NCI-H526 treated with DMSO at 0.1 percent for 48 hours (cell line): ENCODE measurements around the gene SIGLEC10.
A peak's percentile ranks its signal among the peaks of the same experiment; 100 is the strongest.

Experiments
- DNase-seq: peaks from one replicate; lab custom pipeline; 2025; lab: John Stamatoyannopoulos, UW

Gene SIGLEC10

DNA sequence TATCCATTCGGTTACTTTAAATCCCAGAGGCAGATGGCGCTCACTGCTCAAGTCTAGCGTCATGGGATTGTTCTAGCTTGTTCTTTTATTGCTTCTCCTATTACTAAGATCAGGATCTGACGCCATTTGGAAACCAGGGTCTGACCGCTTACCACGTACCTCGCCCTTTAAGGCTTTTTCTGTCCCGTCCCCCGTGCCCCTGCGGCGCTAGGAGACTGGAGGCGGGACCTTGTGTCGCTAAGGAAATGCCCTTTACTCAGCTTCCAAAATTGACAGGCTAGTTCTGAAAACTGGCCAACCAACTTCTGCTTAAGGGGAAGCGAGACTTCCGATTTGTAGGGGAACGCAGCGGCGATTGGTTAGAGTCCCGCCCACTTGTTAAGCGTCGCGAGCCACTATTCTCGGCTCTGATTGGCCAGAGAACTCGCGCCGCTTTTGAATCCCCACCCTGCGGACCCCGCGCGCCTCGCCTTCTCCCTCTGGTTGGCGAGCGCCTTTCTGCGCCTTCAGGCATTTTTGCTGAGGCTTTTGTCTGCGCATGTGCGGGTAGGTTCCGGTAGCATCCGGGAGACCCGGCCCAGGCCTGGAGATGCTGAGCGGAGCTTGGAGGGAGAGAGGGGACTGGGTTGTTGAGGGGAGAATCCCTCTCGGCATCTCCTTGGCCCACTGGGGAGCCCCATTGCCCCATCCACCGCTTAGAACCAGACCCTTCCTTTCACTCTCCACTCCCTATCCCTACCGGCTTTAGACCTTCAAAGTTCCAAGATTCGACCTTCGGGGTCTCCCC is 23.2 kb downstream of the SIGLEC10 start:
- DNase-seq = peak; percentile 99

DNA sequence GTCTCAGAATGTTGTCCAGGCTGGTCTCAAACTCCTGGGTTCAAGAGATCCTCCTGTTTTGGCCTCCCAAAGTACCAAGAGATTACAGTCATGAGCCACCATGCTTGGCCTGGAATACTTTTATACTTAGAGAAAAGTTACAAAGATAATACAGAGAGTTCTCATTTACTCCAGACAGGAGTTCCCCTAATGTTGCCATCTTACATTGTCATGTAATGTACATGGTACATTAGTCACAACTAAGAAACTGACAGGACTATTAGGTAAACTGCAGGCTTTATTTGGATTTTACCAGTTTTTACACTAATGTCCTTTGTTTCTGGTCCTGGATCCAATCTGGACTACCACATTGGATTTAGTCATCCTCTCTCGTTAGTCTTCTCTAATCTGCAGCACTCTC is 24.7 kb downstream of the SIGLEC10 start:
- no peak for DNase-seq

DNA sequence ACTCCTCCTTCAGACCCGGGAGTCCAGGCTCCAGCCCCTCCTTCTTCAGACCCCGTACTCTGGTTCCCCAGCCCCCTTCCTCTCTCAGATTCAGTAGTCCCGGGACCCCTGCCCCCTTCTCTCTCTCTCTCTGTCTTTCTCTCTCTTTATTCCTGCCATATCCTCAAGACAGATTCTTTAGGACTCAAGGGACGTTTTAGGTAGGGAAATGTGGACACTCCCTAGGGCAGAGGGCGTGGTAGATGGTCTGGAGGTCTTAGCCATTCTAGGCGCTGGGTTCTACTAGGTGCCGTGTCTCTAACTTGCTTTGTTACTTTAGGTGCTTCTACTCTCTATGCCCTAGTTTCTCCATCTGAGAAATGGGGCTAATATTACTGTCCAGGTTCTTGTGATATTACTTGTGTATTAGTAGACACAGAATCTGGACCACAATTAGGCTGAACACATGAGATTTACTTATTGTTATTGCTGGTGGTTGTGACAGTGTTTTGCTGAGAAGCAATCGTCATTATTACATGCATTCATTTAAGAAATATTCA is 26.3 kb downstream of the SIGLEC10 start:
- no peak for DNase-seq

- DNase-seq = no peak
Observed at GRCh38 chr19:51389143-51389542, 28.3 kb downstream of the SIGLEC10 start.

DNA sequence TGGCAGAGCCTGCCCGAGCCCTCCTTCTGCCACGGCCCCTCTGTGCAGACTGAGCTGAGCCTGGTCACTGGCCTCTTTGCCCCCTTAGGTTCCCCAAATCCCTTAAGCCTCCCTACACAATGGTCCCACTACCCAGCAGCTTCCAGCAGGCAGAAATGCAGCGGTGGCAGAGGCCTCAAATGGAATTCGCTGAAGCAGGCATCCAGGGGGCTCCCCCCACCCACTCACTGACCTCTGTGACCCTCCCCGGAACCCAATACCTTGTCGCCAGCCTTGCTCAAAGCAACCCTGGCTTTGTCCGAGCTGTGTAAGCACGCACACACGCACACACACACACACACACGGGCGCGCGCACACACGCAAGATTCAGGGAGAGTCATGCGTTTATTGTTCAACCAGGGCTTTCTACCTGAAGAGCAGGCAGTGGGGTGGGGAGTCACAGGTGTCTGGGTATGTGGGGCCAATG is 29.5 kb downstream of the SIGLEC10 start, which contains the start of gene LIM2:
TSS of gene LIM2 (minus strand) at position 51 of the 466 bp plus-strand sequence. CDS start 531 bp downstream, outside the sequence.
- no peak for DNase-seq

DNA sequence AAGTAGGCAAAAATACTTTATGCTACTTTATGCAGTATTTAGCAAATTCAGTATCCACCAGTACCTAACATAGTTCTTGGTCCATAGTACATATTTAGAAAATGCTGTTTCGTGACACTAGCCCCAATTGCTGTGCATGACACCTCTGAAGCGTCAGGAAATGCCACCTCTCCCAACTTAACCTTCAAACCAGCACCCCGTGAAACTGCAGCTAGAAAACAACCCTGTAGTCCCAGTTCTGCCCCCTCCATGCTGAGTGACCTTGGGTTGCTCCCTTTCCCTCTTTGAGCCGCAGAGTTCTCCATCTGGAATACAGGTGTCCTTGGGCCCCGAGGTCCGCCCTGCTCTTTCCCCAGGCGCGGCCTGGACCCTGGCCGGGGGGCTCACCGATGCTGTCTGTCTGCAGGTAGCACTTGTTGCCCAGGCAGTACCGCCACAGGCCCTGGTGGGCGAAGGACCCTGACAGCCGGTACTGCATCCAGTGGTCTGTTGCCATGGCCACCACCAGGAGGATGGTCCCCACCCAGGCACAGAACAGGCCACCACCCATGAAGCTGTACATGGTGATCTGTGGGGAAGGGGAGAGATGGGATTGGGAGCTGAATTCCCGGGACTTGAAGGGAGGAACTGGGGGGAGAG is 30.4 kb downstream of the SIGLEC10 start:
- no peak for DNase-seq

DNA sequence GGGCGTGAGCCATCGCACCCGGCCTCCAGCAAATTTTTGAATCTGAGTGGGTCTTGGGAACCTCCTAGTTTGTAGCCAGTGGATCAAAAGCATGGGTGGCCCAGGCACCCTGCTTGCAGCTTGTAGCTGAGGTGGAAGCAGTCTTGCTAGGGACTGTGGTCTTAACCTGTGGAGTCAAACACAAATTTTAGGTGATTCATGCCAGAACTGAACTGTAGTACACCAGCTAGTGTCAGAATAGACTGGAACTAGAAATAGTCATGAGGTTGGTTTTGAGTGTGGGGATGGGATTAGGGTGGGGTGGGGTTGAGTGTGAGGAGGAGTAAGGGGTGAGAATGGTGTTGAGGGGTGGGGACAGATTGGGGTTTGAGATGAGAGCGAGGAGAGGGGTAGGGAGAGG is 35.4 kb downstream of the SIGLEC10 start:
- DNase-seq = no peak

DNA sequence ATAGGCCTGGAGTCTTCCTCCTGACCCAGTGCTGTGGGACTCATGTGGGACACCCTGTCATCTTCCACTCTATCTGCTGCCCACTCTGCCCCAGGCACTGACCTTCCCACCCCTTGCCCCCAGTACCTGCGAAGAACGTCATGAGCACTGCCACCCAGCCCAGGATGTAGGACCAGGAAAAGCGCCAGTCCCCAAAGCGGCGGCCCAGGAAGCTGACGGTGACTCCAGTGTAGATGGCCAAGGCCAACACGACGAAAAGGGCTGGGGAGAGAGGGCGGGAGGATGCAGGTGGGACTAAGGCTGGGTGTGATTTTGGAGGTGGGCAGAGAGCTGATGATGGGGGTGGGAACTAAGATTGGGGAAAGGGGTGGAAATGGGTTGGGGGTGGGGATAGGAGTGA is 37.1 kb downstream of the SIGLEC10 start:
- no peak for DNase-seq

DNA sequence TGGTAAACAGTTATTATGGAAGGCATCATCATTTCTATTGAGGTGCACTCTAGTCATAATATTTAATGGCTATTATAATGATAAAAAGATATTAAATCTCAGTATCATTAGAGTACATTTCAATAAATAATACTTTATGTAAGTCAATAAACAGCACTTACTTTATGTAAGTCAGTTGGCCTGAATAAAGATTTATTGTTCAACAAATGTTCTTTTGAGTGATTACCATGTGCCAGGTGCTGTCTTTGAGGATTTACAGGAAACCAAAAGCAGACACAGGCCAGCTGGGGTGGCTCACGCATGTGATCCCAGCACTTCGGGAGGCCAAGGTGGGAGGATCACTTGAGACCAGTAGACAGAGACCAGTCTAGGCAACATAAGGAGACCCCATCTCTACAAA is 40.0 kb downstream of the SIGLEC10 start:
- no peak for DNase-seq

- DNase-seq = no peak
Observed at GRCh38 chr19:51375504-51376221, 41.8 kb downstream of the SIGLEC10 start.

DNA sequence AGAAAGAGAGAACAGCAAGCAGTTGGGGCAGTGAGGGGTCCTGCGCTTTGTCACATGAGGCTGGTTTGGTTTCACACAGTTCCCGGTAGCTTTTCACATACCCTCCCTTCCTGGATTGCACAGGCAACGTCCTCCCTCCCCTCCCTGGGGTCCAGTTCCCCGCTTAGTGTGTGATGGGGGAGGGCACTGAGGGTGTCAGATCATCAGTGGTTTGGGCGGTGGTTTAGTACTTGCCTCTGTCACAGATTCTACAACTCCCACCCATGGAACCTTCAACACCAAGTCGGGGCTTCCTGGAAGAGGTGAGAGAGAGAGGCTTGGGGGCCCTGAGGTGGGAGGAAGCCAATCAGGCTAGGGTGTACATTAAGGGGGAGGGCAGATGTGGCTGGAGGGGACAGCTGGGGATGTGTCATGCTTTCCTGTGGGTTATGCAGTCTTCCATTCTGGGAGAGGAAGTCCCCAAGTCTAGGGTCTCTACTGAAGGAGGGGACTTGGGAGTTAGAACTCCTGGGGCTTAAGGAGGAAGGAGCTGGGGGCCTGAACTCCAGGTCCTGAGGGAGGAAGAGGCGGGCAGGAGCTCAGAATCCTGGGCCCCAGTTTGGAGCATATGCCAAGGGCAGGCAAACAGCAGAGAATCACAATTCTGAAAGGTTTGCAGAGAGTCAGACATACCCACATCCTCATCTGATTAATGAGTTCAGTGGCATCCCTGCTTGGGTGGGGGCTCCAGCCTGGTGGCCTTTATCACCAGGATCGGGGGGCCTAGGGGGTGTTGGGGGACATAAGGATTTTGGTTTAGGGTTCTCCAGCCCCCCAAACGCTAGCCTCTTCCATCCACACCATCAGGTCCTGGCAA is 44.6 kb downstream of the SIGLEC10 start, which contains the start of gene NKG7:
TSS of gene NKG7 (minus strand) at position 6 of the 856 bp plus-strand sequence. CDS start 119 bp downstream, outside the sequence.
- DNase-seq = no peak

DNA sequence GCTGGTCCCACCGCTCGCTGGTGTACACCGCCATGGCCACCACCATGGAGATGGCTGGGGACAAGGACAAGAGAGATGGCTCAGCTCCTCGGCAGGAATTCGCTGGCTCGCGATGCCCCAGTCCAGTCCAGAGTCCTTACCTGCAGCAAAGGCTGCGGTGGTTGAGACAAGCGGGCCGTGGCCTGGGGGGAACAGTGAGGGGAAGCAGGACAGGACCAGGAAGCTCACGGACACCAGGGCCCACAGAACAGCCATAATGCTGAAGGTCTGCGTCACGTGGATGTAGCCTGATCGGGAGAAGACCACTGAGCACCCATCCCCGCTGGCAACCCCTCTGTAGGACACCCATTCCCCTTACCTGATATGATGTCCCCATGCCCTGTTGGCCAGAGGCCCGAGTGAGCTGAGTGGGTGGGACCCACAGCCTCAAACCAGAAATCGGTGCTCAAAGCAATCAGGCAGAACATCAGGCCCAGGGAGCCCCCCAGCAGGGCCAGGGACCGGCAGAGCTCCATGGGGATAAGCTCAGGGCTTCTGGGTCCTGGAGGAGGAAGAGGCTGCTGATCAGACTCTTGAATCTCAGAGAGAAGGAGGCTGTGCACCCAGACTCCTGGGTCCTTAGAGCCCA is 45.3 kb downstream of the SIGLEC10 start:
- DNase-seq = no peak

- no peak for DNase-seq
Observed at GRCh38 chr19:51371186-51371690, 46.2 kb downstream of the SIGLEC10 start.

GRCh38 chr19:51370230-51370629 is 47.2 kb downstream of the SIGLEC10 start:
- no peak for DNase-seq

DNA sequence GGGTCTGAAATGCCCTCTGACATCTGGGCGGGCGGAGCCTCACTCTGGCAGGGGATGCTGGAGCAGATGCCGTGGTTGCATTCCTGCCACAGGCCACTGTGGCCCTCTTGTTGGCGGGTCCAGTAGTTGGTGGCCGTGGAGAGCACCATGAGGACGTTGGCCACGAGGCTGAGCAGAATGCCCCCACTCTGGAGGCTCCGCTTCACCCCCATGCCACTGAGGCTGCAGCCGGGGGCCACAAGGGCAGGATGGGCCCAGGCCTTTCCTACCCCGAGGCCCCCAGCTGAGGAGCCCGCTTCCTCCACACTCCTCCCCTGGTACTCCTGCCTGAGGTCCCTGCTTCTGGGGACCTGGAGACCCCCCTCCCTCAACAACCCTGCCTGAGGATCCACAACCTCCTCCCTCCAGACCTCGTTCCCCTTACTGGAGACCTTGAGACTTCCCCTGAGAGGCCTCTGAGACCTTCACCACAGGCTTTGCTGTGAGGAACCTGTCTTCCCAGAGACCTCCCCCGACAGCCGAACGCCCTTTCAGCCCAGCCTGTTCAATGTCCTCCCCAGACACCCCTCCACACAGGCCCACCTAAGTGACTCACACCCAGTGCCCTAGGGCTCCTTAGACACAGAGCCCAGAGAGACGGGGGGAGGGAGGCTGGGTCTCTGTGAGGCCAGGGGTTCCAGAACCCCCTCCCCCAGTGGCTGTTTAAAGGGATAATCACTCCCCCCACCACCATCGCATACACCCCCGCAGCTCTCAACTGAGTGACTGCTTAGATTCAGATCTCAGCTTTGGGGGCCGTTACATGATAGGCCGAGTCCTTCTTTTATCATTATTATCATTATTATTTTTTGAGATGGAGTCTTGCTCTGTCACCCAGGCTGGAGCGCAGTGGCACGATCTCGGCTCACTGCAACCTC is 48.8 kb downstream of the SIGLEC10 start, which contains the start of gene CLDND2:
TSS of gene CLDND2 (minus strand) at position 638 of the 917 bp plus-strand sequence. CDS start at position 212, 426 bp downstream.
- no peak for DNase-seq

GRCh38 chr19:51367565-51368365 is 49.7 kb downstream of the SIGLEC10 start:
- DNase-seq = peak; percentile 97

DNA sequence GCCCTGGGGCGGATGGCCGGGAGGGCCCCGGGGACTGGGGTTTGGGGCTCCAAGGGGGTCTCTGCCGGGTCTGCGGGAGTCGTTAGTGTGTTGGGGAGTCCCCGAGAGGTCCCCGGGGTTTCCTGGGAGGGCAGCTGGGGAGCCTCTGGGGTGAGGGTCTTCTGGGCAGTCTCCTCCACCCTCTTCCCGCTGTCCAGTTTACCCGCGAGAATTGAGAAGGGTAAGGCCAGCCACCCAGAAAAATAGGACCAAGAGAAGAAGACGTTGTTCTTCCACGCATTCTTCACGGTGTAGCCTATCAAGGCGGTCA is 50.2 kb downstream of the SIGLEC10 start:
- no peak for DNase-seq

DNA sequence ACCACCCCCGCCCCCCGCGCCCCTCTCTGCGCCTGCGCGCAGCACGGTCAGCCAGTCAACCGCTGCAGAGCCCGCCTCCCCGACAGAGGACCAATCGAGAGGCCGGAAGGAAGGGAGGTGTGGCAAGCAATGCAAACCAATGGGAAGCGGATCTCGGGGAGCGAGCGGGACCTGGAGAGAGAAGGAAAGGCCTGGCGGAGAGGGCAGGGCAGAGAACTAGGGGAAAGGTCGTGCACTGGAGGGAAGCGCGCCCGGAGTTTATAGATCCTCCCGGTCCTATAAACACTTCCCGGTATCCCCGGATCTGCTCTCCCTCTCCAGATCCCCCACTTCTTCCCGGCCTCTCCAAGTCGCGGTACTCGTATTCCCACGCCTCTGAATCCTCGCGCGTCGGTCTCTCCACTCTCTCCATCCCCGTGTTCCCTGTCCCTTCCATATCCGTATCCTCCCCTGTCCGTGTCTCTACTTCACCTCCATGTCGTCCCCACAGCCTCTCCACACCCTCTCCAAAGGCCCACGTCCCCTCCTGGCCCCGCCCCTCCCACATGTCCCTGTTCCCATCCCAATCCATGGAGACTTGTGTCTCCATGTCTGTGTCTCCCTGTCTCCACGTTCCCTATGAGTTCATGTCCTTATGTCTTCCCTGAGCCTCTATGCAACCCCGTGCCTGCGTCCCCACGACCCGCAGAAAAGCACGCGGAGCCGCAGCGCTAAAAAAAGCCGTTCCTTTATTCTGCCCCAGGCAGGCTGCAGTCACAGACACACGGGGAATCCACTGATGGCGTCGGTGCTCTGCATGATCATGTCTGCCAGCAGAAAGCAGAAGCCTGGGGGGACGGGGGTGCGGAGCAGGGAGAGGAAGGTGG is 50.8 kb downstream of the SIGLEC10 start:
- DNase-seq = peak; percentile 98
